GM19395 (cell line): Measurements from ENCODE around the gene FAM221B.

Experiments used
- ATAC-seq: cut with Tn5 transposase; IDR thresholded peaks from one replicate; pipeline ENCODE4 v1.9.1; 2021; ENCODE audit warnings: mild to moderate bottlenecking, moderate library complexity; ENCODE audit not compliant: unreplicated experiment

Gene FAM221B

DNA sequence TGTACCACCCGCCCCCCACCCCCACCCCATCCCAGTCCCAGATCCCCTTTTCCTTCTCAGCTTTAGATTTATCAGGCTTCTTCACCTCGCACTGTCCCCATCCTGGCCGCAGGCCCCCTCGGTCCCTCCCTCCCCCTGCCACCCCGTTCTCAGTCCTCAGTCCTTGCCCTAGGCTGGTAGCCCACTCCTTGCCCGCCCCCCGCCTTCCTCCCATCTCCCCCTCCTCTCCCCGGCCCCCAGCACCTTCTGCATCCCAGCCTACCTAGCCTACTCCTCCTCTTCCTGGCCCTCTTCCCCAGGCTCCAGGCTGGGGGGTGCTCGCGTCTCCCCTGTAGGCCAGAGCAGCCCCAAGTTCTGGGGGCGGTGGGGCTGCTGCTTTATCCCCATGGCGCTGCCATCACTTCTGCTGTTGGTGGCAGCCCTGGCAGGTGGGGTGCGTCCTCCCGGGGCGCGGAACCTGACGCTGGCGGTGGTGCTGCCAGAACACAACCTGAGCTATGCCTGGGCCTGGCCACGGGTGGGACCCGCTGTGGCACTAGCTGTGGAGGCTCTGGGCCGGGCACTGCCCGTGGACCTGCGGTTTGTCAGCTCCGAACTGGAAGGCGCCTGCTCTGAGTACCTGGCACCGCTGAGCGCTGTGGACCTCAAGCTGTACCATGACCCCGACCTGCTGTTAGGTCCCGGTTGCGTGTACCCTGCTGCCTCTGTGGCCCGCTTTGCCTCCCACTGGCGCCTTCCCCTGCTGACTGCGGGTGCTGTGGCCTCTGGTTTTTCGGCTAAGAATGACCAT, 36.3 kb downstream of the FAM221B start:
- no peak for ATAC-seq

DNA sequence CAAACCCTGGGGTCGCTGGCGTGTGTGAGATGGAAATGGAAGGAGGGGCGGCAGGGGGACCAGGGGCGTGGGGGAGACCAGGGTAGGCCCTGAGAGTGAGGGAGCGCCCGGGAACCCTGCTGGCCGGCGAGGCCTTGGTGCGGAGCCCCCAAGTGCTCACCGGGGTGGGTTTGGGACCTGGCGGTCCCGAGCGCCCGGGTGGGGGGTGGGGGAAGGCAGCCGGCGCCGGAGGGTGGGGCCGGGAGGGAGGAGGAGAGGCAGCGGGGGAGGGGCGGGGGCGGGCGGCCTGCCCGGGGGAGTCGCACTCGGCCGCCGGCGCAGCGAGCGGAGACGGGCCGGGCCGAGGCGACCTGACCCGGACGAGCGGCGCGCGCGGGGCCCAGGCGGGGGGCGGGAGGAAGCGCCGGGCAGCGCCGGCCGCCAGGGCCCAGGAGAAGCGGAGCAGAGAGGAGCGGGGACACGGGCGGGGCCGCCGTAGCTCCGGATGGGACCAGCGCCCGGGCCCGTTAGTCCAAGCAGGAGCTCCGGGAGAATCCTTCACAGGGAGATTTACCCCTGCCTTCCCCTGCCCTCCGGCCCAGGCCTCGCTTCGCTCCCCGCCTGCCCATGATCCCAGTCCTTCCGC, 37.1 kb downstream of the FAM221B start, which contains the start of gene NPR2:
Gene NPR2 (plus strand): TSS at position 295 of the 625 bp plus-strand sequence. CDS start 818 bp downstream, outside the sequence.
- ATAC-seq: no peak

DNA sequence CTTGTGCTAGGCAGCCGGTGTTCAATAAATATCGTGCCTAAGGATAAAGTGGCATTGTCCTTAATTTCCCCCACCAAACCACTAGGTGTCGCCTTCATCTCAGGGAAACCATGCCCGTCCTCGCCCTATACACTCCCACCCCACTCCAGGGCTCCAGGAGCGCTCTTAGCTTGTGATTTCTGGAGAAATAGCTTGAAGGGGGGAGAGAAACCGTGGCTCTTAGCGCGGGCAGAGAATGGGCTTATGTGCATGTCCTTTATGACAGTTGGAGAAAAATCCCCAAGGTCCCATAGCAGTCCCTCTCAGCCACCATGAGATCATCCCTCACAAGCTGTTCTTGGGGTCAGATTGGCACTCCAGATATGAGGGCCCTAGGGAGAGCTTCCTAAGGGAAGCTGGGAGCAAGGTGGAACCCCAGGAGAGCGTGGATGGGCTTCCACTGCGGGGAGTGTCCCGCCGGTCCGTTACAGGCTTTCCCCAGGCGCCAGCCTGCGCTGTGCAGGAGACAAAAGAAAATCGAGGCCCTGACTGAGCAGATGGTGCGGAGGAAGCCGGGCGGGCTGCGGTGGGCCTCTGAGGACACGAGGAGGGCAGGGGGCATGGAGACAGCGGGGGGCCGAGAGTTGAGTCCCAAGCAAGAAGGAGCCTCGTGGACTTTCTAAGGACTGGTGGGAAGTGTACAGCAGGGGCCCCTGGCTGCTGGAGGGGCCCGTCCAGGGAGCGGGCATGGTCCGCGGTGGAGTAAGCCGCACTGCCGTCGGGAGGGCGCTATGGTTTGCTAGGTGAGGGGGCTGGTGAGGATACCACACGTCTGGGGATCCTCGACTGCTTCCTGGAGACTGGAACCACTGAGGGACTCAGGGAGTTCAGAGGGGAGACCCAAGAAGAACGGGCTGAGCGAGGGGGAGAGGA, 37.9 kb downstream of the FAM221B start:
- ATAC-seq: peak; percentile 62

DNA sequence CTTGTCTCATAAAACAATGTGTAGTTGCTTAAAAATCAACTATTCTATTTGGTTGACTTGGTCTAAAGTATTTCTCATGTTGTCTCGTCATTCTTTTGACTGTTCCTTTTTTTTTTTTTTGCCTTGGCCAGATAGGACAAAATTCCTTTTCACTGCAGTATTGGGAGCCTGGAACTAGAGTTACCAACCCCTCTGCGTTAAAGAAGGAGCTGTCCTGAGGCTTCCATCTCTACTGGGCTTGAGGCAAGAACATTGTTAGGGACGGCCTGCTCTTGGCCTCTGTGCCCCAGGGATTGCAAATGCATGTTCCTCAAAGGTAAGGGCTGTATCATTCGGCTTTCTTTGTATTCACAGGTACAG, 38.5 kb downstream of the FAM221B start:
- ATAC-seq: no peak

DNA sequence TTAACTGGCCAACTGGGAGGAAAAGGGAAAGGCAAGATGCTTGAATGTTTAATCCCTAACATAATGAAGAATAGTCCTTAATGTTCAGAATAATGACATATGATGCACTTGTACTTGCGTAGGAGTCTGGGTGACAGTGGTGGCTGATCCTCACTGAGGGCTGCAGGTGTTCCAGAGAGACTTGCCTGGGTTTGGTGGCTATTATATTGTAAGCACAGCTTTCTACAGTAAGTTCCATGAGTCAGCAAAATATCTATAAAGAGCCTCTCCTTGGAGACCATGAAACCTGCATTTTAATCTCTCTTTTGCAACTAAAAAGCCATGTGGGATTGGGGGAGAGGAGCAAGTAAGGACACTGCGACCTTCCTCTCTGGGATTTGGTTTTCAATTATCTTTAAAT, 39.0 kb downstream of the FAM221B start:
- no peak for ATAC-seq

DNA sequence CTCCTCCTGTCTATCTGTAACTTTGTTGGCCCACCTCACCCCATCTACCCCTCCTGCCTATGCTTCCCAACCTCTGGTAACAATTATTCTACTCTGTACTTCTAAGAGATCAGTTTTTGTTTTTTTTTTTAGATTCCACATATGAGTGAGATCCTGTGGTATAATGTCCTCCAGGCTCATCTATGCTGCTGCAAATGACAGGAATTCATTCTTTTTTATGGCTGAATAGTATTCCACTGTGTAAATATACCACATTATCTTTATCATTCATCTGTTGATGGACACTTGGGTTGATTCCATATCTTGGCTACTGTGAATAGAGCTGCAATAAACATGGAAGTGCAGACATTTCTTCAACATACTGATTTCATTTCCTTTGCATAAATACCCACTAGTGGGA, 45.1 kb downstream of the FAM221B start:
- no peak for ATAC-seq

DNA sequence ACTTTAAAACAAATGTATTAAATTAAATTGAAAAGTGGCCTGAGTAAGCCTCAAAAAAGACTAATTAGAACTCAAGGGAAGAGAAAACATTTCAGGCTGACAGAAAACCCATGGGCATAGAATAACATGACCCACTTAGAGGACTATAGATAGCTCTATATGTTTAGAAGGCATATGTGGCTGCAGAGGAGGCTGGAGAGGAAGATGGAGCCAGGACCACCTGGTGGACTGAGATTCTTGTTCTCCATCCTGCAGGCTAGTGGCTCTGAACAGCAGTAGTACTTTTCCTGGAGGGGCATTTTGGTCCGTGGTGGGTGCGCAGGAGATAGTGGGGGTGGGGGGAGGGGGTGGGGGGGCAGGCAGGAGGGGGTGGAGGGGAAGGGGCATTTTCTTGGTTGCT, 47.5 kb downstream of the FAM221B start:
- ATAC-seq: no peak

DNA sequence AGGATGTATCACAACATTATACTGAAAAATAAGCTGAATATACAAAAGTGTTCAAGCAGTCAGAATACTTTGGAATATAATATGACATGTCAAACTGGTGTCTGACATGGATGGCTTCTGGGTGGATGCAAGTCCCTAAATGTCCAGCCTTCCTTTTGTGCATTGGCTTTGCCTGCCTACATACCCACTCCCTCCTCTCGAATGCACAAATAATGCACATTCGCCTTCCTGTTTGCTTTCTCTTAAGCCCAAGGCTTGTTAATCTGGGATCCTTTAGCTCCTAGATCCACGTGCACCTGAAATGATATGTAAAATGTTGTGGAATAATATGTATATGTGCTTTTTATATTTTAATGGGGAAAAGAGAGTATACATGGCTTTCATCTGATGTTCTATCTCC, 50.0 kb downstream of the FAM221B start:
- ATAC-seq: no peak

DNA sequence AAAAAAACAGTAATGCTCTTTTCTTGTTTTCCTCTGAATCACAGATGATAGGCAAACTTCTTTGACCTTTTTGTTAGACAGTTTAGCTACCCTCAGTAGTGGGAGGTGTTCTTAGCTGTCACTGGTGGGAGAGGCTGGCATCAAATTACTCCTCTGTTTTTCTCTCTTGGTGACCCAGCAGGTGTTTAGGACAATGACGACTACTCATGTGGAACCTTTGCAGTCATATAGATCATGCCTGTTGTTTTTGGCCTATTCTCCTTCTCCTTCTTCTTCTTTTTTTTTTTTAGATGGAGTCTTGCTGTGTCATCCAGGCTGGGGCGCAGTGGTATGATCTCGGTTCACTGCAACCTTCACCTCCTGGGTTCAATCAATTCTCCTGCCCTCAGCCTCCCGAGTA, 52.5 kb downstream of the FAM221B start:
- ATAC-seq: no peak

DNA sequence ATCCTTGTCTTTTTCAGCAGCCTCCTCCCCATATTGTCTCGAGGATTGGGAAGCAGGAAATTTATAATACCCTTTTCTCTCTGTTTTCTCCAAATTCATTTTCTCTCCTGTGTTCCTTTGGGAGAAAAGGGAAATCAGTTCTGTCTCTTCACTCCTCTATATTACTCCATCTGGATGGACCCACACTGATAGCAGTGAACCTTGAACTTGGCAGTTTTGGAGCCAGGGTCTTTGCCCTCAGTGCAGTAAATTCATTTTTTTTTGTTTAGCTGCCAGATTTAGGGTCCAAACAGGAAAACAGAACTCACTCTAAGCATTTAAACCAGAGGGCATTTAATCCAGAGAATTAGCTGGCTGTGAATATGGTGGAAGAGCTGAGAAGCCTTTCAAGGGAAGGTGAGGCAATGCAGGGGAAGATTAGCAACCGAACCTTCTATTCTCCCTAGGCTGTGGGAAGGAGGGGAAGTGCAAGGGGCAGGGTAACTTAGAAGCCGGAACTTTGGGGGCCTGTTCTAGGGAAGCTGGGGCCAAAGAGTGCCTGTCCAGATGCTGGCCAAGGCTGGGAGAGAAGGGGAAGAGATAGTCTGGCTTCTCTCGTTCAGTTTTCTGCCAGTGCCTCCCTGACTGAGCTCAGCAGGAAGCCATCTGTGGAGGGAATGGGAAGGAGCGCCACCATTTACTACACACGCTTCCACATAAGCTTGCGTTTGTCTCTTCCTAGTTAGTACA, 53.5 kb downstream of the FAM221B start:
- ATAC-seq: no peak

DNA sequence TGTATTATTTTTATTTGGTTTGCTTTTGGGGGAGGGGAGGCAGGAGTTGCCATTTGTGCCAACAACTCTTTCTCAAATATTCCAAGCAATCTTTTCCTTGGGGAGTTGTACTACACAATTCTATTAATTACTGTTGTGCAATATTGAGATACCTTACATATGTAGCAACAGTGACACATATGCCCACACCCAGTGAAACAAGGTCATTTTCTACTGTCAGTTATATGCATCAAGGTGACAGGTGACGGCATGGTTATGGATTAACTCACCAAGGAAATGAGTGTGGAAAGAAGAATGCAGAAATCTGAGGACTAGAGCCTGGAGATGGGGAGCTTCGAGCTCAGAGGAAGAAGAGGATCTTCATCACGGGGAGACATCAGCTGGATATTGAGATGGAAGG, 56.6 kb downstream of the FAM221B start:
- no peak for ATAC-seq

DNA sequence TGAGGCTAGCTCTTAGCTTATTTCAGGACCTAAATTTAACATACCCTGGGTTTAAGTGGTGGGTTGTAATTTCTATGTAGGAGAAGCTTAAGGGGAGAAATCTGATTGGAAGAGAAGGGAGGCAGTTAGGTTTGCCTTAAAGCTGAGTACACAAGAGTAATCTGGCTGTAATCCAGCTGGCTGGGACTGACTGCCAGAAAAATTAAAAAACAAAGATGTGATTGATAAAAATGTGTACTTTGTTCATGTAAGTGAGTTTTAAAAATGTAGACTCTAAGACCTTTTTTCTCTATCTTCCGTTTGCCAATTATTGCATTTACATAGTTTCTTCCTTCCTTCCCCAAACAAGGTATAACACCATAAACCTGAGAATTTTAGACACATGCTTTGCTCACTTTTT, 57.0 kb downstream of the FAM221B start:
- no peak for ATAC-seq

DNA sequence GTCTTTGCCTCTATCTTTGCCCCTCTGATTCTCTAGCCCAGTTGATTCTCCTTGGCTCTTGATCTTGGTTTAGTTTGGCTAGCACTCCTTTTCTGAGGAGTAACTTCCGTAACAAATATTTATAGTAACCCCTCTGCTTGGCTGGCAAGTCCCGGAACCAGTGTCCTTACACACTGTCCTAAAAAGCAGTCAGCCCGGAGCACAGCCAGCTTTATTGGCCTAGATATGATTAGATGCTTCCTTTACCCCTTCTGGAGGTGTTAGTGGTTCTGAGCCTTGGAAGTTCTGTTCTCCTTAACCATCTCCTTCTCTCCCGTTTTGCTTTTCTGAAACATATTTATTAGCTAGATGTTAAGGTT, 57.5 kb downstream of the FAM221B start:
- no peak for ATAC-seq

DNA sequence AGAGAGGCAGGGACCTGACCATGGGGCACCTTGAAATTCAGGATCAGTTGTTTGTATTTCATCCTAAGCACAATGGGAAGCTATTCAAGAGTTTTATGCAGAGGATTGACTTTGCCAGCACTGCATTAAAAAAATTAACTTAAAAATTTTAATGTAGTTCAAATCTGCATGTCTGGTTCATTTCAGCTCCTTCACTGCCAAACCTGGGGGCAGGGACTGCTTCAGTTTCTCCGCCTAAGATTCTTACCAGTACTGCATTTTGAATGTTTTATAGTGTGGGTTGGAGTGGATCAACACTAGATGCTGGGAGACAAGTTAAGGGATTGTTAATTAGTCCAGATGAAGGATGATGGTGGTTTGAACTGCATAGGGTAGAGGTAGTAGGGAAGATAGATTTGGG, 58.8 kb downstream of the FAM221B start:
- ATAC-seq: no peak

DNA sequence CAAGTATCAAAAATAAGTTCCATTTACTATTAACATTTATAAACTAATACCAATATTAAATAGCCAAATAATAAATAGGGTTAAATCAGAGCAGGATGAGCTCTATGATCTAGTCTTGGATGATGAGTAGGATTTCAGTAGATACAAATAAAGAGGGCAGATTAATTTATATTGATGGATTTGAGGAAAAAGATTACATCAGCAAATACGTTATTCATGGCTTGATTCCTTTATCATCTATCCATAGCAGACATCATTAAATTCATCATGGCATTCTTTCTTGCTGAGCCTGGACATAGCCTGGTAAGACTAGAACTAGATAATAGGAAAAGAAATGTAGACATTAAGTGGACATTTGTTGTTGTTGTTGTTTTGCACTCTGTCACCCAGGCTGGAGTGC, 61.1 kb downstream of the FAM221B start:
- ATAC-seq: no peak

DNA sequence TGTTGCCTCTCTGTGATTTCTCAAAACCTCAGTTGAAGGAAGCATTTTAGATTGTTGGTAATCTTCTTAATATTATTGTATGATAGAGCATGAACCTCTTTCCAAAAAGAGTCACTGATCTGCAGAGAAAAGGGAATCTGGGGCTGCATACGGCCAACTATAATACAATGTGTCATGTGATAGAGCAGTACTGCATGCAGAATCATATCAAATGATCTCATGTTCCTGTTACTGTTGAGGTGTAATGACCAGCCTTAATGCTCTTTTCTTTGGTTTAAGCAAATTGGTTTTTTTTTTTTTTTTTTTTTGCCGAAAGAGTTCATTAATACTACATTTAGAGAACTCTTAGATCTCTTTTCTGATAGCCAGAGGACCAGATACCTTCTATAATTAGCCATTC, 61.5 kb downstream of the FAM221B start:
- ATAC-seq: no peak
